Activated naive CD4-positive, alpha-beta T cell treated with anti-CD3 and anti-CD28 coated beads, Interleukin-2, amount 50 U/mL, for 24 hours (primary cell): ENCODE results near the gene RIMBP3C.
"Not testable (repeated sequence)": the region's sequence is repeated elsewhere in the genome, so short reads cannot be mapped to it uniquely, and the experiment has no call there.

Experiments used
- H3K27ac Mint-ChIP-seq: one replicate; pipeline ENCODE4 v1.8.0; 2021; ENCODE audit warnings: mild to moderate bottlenecking, mixed read lengths
- H3K27me3 Mint-ChIP-seq: one replicate; pipeline ENCODE4 v1.8.0; 2021; ENCODE audit warnings: mixed read lengths
- H3K36me3 Mint-ChIP-seq: one replicate; pipeline ENCODE4 v1.8.0; 2021; ENCODE audit warnings: mixed read lengths
- H3K4me1 Mint-ChIP-seq: one replicate; pipeline ENCODE4 v1.8.0; 2021; ENCODE audit warnings: mixed read lengths
- H3K4me3 Mint-ChIP-seq: one replicate; pipeline ENCODE4 v1.8.0; 2021; ENCODE audit warnings: mild to moderate bottlenecking, mixed read lengths
- H3K9me3 Mint-ChIP-seq: one replicate; pipeline ENCODE4 v1.8.0; 2021; ENCODE audit warnings: mixed read lengths

Gene RIMBP3C

GRCh38 chr22:21559345-21560125 lies 8.3 kb upstream of the RIMBP3C start:
- H3K4me3 Mint-ChIP-seq, H3K4me1 Mint-ChIP-seq, H3K27me3 Mint-ChIP-seq, H3K9me3 Mint-ChIP-seq, H3K36me3 Mint-ChIP-seq, H3K27ac Mint-ChIP-seq: not testable (repeated sequence)

- H3K27me3 Mint-ChIP-seq, H3K27ac Mint-ChIP-seq, H3K36me3 Mint-ChIP-seq, H3K4me1 Mint-ChIP-seq, H3K9me3 Mint-ChIP-seq, H3K4me3 Mint-ChIP-seq: not testable (repeated sequence)
These were observed 598 bp downstream of the RIMBP3C start for GRCh38 chr22:21550678-21551047.

- H3K27me3 Mint-ChIP-seq, H3K27ac Mint-ChIP-seq, H3K4me3 Mint-ChIP-seq, H3K9me3 Mint-ChIP-seq, H3K4me1 Mint-ChIP-seq, H3K36me3 Mint-ChIP-seq: not testable (repeated sequence)
These were observed 1.1 kb downstream of the RIMBP3C start for GRCh38 chr22:21550008-21550677.

GRCh38 chr22:21549558-21549957 lies 1.7 kb downstream of the RIMBP3C start:
- H3K36me3 Mint-ChIP-seq, H3K4me3 Mint-ChIP-seq, H3K27ac Mint-ChIP-seq: not testable (repeated sequence)

GRCh38 chr22:21544432-21545322 lies 6.6 kb downstream of the RIMBP3C start:
- H3K4me3 Mint-ChIP-seq, H3K4me1 Mint-ChIP-seq, H3K27me3 Mint-ChIP-seq, H3K9me3 Mint-ChIP-seq, H3K27ac Mint-ChIP-seq, H3K36me3 Mint-ChIP-seq: not testable (repeated sequence)

More at GRCh38 chr22:21549558-21549957, 1.7 kb downstream of the RIMBP3C start:
- not testable (repeated sequence) for H3K4me1 Mint-ChIP-seq, H3K9me3 Mint-ChIP-seq, H3K27me3 Mint-ChIP-seq

- not testable (repeated sequence) for H3K4me1 Mint-ChIP-seq, H3K27ac Mint-ChIP-seq, H3K4me3 Mint-ChIP-seq, H3K36me3 Mint-ChIP-seq, H3K9me3 Mint-ChIP-seq, H3K27me3 Mint-ChIP-seq
These were observed 11.4 kb downstream of the RIMBP3C start for GRCh38 chr22:21539862-21540261.

- H3K27me3 Mint-ChIP-seq, H3K27ac Mint-ChIP-seq, H3K36me3 Mint-ChIP-seq, H3K4me3 Mint-ChIP-seq, H3K4me1 Mint-ChIP-seq, H3K9me3 Mint-ChIP-seq: not testable (repeated sequence)
These were observed 18.2 kb downstream of the RIMBP3C start for GRCh38 chr22:21532863-21533648.

GRCh38 chr22:21531525-21531924 lies 19.7 kb downstream of the RIMBP3C start:
- not testable (repeated sequence) for H3K27me3 Mint-ChIP-seq, H3K4me1 Mint-ChIP-seq

GRCh38 chr22:21526705-21527500 lies 24.4 kb downstream of the RIMBP3C start:
- not testable (repeated sequence) for H3K36me3 Mint-ChIP-seq, H3K4me3 Mint-ChIP-seq, H3K4me1 Mint-ChIP-seq, H3K9me3 Mint-ChIP-seq, H3K27ac Mint-ChIP-seq, H3K27me3 Mint-ChIP-seq

More at GRCh38 chr22:21531525-21531924, 19.7 kb downstream of the RIMBP3C start:
- not testable (repeated sequence) for H3K9me3 Mint-ChIP-seq, H3K36me3 Mint-ChIP-seq, H3K27ac Mint-ChIP-seq, H3K4me3 Mint-ChIP-seq

GRCh38 chr22:21516970-21517764 lies 34.1 kb downstream of the RIMBP3C start:
- H3K4me3 Mint-ChIP-seq, H3K9me3 Mint-ChIP-seq, H3K4me1 Mint-ChIP-seq, H3K27ac Mint-ChIP-seq, H3K36me3 Mint-ChIP-seq, H3K27me3 Mint-ChIP-seq: not testable (repeated sequence)

- H3K9me3 Mint-ChIP-seq, H3K27ac Mint-ChIP-seq, H3K4me3 Mint-ChIP-seq, H3K27me3 Mint-ChIP-seq, H3K36me3 Mint-ChIP-seq, H3K4me1 Mint-ChIP-seq: not testable (repeated sequence)
These were observed 34.7 kb downstream of the RIMBP3C start for GRCh38 chr22:21516522-21516921.

GRCh38 chr22:21515234-21515633 lies 36.0 kb downstream of the RIMBP3C start:
- H3K27me3 Mint-ChIP-seq, H3K4me1 Mint-ChIP-seq, H3K4me3 Mint-ChIP-seq, H3K27ac Mint-ChIP-seq, H3K36me3 Mint-ChIP-seq, H3K9me3 Mint-ChIP-seq: not testable (repeated sequence)

- H3K4me3 Mint-ChIP-seq, H3K27ac Mint-ChIP-seq, H3K27me3 Mint-ChIP-seq, H3K36me3 Mint-ChIP-seq, H3K4me1 Mint-ChIP-seq, H3K9me3 Mint-ChIP-seq: not testable (repeated sequence)
These were observed 37.1 kb downstream of the RIMBP3C start for GRCh38 chr22:21514117-21514516.

GRCh38 chr22:21512022-21512421 lies 39.2 kb downstream of the RIMBP3C start:
- not testable (repeated sequence) for H3K4me3 Mint-ChIP-seq, H3K9me3 Mint-ChIP-seq, H3K27ac Mint-ChIP-seq, H3K4me1 Mint-ChIP-seq, H3K36me3 Mint-ChIP-seq, H3K27me3 Mint-ChIP-seq
